A549 (cell line): ENCODE data around the gene DPYSL3.

ENCODE experiments used
- NPAS2 ChIP-seq: fragments of 250-450 bp; sonication (Bioruptor Pico); IDR thresholded peaks from 2 replicates; pipeline ENCODE4 v1.8.0; 2022; ENCODE audit warnings: mild to moderate bottlenecking, moderate library complexity, borderline replicate concordance
- REST ChIP-seq: fragments of 200-600 bp; sonication (generic); IDR thresholded peaks from 2 replicates; pipeline ENCODE4 v1.6.1; 2016; ENCODE audit warnings: antibody characterized with exemption, mild to moderate bottlenecking, moderate library complexity

DNA sequence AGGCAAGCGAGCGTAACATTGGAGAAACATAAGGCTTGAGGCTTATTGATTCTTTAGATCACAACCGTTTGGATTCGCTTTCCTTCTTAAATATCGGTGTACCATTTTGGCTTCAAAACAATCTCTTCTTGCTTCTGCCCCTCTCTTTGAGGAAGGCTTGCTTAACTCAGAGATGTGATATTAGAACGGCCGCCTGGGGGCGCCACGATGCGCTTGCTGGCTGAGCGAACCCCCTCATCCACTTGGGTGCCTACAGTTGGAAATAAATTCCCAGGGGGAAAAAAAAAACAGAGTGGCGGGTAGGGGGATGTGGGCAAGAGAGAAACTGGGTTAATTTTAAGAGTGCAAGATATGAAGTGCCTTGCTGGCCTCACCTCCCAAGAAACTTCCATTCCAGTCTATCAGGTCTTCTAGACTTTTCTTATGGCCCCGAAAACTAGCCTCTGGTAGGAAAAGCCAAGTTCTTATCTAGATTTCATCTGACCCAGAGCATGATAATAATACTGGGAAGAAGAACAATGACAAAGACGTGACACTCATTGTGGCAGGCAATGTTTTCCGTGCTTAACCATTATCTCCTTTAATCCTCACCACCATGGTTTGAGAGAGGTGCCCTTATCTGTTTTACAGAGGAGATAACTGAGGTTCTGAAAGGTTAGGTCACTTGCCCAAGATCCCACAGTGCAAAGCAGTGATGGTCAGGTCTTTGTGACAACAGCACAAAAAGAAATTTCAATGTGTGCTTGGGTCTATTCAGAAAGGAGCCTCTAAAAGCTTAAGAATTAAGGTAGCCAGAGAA is 115.8 kb downstream of the DPYSL3 start:
- TF ChIP-seq NPAS2 (CRISPR knock-in tag) (no peak), REST (no peak)
